ENCODE data around the gene NUP133.

- TF ChIP-seq, protein P1, sequence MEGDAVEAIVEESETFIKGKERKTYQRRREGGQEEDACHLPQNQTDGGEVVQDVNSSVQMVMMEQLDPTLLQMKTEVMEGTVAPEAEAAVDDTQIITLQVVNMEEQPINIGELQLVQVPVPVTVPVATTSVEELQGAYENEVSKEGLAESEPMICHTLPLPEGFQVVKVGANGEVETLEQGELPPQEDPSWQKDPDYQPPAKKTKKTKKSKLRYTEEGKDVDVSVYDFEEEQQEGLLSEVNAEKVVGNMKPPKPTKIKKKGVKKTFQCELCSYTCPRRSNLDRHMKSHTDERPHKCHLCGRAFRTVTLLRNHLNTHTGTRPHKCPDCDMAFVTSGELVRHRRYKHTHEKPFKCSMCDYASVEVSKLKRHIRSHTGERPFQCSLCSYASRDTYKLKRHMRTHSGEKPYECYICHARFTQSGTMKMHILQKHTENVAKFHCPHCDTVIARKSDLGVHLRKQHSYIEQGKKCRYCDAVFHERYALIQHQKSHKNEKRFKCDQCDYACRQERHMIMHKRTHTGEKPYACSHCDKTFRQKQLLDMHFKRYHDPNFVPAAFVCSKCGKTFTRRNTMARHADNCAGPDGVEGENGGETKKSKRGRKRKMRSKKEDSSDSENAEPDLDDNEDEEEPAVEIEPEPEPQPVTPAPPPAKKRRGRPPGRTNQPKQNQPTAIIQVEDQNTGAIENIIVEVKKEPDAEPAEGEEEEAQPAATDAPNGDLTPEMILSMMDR (IDR thresholded peaks at IDR 0.05) = no peak
- no peak for TF ChIP-seq EZH2 (IDR thresholded peaks at IDR 0.05; ENCODE audit: borderline replicate concordance, insufficient read depth, low read depth, low read length, poor library complexity, severe bottlenecking)
These were observed 96.1 kb downstream of the NUP133 start for GRCh38 chr1:229412056-229412455.
